HG03108 (cell line): Measurements from ENCODE around the gene PBX1.

Experiments used
- ATAC-seq: cut with Tn5 transposase; IDR thresholded peaks from one replicate; pipeline ENCODE4 v1.9.1; 2021; ENCODE audit warnings: moderate library complexity; ENCODE audit not compliant: unreplicated experiment

The PBX1 gene

DNA sequence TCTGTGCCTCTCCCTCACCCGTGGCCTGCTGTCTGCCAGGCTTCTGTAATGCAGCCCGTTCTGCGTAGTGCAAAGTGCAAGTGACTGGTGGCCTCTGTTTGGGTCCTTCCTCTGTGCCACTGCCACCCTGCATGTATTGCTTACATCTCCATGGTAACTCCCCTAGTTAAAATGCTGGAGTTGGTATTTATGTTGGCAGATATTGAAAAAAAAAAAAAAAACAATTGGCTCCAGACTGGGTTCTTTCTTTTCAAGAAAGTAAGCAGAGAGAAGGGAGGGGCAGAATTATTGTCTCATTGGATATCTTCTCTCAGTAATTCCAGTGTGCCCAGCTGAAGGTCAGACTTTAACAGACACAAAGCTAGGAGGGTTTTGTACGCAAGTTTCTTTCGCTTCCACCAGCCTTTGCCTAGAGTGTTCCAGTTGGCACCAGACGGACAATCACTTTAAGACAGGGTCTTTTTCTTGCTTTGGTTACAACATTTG, 242.3 kb downstream of the PBX1 start:
- no peak for ATAC-seq

DNA sequence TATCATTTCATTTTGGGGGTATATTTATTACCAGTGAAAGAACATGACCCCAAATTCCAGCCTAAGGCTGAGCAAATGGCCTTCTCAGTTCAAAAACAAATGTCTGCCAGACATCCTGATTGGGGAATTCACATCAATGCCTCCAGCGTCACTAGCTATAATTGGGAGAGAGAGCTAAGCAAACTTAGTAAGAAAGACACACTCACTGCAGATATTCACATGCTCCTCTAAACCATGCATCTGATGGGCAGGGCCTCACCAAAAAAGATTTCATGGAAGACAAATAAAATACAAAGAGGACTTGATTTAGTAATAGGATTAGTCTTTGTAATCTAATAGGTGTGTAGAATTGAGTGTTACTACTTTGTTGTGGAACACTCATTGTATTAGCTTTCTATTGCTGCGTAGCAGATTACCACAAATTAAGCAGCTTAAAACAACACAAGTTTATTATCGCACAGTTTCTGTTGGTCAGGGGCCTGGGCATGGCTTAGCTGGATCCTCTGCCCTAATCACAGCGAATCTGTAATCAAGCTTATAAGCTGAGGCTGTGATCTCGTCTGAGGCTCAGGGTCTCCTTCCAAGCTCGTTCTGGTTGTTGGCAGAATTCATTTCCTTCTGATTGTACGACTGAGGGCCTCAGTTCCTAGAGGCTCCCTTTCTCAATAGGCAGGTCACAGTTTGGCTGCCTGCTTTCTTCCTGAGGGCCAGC, 243.0 kb downstream of the PBX1 start:
- no peak for ATAC-seq

DNA sequence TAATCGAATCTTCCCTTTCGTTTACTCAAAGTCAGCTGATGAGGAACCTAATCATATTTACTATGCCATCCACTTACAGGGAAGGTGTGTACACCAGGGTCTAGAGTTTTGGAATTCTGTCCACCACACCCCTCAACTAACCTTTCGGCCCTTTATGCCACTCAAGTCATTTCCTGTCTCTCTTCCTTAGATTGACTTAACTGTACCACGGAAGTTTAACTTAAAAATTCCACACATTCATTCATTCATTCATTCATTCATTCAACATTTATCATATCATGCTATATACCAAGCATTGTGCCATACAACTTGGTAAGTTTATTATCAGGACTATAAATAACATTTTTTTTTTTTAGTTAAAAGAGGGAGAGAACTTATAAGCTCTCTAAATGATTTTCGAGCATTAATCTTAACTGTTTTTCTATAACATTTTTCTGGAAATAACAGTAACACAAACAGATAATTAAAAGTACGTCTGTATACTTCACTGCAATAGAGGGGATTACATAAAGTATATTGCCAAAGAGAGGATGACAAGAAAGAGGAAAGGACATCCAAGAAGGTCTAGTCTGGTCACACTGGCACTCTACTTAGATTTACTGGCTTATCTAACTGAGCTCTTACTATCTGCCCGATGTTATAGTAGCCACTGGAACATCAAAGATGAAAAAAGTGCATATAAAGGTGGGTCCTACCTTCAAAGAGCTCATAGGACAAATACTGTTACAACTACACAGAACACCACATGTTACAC, 243.7 kb downstream of the PBX1 start:
- ATAC-seq, result no peak

DNA sequence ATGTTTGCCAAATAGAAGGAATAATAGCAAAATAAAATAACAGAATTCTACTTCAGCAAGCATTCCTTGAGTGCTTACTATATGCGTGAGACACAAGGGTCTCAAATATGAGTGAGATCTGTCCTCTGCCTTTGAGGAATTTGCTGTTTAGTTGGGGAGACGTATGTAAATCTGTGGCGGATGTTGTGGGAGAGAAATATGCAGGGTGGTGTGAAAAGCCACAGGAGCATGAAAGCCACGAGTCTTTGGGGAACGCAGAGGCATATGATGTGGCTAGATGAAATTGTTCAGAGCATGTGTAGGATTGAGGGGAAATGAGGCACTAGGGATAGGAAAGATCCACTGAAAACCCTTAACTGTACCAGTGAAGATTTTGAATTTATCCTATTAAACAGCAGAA, 244.4 kb downstream of the PBX1 start:
- no peak for ATAC-seq

DNA sequence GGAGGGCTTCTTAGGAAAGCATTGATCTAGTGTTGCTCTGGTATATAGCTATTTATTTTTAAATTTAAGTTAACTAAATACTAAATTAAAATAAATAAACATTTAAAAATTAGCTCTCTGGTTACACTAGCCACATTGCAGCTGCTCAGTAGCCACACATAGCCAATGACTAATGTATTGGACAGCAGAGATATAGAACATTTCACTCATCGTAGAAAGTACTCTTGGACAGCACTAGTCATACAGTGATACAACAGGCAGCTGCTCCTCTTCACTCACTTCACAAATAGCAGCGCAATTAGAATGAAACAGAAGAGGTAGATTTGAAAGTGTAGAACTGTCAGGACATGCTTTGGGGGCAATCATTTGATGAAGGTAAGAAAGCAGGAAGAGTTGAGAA, 245.4 kb downstream of the PBX1 start:
- ATAC-seq, result no peak

DNA sequence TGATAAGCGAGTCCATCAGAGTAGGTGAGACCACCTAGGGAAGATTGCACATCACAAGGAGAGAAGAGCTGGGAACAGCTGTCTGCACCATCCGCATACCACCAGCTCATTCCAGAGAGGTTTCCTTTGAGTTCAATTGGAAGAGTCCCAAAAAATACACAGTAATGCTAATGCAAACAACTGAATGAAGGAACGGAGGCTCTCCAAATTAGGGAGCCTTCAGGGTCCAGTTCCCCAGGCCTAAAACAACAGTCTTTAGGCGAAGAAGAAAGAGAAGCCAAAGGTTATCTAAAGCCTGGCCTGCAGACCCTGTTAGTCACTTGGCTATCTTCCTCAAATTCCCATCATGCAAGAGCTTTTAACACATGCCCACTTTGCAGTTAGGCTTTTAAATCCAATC, 246.4 kb downstream of the PBX1 start:
- ATAC-seq, result no peak

DNA sequence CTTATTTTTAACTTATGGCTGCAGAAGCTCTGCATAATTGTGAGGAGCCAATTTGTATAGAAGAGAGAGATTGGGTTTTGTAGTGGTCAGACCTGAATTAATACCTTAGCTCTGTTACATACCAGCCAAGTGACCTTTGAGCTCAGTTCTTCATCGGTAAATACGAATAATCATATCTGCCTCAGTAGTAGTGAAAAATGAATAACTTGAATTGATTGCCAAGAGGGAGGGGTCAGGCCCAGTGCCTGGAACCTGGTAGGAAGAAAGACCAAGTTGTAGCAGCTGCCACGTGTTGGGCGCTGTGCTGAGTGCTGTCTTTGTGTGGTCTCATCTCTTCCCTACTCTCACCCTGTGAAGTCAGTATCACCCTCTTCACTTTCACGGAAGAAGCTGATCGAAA, 247.5 kb downstream of the PBX1 start:
- ATAC-seq, result no peak

DNA sequence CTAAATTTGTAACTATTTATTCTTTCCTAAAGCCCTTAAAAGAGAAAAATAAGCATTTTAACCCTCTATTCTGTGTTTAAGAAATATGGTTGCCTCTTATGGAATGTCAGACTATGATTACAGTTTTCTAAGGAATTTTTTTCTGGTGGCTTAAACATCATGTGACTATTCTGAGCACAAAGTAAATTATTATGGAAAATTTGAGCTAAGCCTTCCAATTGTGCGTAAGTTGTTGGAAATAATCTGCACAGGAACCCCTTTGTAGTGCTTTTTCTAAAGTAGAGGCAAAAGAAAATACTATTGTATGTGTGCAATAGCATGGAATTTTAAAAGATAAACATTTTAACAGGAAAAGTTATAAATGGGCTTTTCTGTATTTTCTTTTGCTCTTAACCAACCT, 254.8 kb downstream of the PBX1 start:
- no peak for ATAC-seq

DNA sequence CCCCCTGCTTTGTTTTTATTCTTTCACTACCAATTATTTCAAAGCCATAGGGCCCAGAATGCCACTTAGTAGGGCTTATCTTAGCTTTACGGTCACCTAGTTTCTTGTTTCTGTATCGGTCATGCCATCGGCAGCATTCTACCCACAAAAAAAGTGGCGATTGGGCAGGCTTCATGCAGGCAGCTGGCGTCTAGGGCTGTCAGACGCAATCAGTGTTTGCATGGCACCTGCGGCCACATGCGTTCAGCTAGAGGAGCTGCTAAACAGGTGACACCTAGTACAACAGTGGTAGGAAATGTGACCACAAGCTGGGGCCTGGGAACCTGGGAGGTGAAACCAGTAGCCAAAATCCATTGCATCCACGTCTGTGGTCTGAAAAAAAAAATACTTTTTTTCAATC, 262.7 kb downstream of the PBX1 start:
- no peak for ATAC-seq

DNA sequence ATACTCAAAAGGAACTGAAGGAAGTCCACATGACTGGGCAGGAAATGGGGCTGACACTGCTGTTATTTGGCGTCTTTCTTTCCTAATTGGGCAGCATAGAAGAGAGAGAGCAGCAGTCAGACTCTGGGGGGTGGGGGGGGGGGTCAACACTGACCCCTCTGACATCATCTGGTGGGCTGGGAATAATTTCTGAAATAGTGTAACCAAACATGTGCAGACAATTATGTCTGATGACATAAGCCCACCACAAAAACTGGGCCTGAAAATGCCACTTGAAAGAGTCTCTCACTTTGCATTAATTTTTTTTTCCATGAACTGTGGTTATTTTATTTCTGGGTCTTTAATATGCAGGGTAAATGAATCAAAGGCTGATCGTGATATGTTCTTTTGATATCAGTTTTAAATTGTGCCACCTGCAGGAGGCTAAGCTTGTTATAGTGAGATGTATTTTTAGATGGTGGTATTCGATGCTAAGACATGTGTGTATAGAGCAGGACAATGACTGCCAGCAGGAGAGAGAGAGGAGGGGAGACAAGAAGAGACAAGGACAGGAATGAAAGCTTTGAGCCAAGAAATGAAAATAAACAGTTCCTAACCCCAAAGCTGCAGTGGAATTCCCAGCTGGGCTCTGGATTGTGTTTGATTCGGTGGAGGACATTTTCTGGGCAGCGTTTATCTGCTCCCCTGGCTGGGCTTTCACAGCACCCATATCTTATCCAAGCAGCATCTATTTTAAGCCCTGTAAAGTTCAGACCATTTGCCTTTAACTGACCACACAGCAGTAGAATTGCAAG, 264.7 kb downstream of the PBX1 start:
- no peak for ATAC-seq

DNA sequence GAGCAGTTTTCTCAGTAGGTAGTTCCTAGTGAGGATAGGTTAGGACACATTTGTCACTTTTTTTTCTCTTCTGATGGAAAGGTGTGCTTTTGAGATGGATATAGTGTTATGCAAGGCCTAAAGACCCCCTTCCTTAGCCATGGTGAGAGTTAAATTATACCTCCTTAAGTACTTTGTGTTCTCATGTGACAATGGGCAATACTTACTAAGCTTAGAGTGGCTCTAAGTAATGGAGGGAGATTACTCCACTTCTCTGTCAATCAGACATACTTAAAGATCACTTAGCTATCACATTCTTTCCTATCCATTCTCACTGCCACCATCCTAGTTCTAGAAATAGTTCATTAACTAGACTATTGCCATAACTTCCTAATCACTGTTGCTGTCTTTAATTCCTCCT, 265.6 kb downstream of the PBX1 start:
- no peak for ATAC-seq

DNA sequence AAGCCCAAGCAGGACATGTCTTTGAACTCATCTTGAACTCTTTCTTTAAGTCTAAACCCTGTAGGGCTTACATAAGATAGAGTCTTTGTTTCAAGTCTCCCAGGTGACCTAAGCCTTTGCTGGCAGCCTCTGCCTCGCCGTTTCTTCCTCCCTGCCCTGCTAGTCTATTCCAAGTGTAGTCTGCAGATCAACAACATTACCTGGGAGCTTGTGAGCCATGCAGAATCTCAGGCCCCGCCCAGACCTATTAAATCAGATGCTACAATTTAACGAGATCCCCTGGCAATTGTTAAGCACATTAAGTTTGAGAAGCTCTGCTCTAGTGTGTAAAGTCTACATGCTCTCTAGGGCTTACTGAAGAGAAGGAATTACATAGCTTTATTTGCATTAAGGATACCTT, 271.6 kb downstream of the PBX1 start:
- ATAC-seq, result no peak

DNA sequence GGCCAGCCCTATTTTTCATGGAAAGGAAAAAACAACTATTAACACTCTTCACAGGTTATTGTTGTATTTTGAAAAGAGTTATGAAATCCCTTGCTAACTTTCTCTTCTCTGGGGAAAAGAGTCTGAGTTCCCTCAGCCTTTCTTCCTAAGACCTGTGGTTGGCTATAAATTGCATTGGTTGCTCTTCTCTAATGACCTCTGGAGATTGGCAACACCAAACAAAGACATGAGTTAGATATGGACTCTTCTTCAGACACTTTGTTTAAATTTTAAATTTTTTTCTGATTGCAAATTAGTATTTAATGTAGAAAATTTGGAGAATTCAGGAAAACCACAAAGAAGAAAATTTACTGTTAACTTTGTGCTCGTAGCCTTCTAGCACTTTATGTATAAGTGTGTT, 275.7 kb downstream of the PBX1 start:
- ATAC-seq, result no peak

DNA sequence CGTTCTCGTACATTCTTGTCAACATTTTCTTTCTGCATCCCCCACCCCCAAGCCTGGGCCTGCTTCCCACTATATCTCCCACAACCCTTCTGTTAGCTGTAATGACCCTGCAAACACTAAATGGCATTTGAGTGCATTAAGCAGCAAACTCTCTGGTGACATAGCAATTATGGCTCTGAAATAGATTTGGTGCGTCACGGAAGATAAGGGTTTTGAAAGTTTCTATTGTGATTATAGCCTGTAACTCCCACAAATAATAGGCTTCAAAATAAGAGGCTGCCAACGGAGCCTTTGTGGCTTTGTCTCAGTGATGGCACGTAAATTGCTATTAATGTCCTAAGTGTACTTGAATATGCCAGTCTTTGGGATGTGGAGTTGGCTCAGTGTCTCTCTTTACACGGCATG, 277.6 kb downstream of the PBX1 start:
- ATAC-seq, result no peak

DNA sequence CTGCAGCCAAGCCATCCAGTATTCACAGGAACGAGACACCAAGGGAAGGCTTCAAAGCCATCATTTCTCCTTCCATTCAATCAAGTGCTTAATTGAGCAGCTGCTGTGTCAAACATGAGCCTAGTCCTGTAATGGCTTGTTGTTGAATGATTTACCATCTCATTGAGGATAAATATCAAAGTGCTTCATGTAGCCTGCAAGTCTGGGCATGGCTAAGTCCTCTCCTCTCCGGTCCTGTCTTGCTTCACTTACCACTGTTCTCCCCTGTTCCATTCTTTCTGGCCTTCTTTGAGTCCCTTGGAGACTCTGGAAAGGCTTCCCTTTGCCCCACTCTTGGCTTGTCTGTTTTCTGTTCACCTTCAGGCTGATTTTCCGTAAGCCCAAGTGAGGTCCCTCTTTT, 279.8 kb downstream of the PBX1 start:
- no peak for ATAC-seq

DNA sequence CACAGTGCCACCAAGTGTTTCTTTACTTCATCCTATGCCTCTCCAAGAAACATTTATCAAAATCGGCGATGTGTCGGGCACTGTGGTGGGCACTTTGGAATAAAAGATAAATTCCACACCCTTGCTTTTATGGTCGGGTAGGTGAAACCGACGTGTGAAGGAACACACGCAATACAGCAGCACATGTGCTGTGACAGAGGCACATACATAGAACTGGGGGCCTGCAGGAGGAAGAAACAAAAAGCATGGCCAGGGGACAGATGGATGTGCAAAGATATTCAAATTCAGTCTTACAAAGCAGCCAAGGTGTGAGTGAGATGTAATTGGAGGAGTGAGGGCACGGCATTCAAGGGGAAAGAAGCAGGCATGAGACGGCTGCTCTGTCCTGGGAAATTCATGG, 282.0 kb downstream of the PBX1 start:
- ATAC-seq, result no peak

DNA sequence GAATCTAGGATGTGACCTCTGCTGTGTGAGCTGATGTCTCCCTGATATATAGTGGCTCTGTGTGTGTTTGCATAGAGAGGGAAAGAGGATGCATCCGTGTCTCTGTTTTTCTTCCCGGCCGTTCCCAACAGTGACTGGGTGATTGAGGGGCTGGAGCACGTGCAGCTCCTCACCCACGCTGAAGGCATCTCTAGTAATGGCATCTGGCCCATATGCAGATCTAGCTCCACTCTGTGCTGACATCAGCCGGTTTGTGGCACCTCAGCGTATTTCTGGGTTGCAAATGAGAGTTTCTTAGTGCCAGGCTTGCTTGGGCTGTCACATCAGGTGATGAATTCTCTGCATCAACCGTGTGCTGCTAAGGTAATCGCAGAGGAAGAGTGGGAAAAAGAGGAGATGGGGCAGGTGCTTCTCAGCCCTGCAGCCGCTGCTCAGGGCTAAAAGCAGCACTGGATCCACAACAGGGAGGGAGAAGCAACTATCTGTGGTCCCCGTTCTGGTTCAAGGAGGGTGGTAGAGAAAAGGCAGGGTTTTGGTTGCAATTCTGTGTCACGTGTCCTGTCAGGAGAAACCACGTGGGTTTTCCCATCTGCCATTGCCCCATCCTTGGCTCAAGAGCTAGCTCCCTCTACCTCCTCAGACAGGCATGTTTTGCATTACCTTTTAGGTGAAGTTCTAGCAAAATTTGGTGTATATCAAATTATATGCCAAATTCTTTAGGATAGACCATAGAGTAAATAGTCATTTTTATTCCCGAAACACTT, 282.9 kb downstream of the PBX1 start:
- ATAC-seq, result no peak

DNA sequence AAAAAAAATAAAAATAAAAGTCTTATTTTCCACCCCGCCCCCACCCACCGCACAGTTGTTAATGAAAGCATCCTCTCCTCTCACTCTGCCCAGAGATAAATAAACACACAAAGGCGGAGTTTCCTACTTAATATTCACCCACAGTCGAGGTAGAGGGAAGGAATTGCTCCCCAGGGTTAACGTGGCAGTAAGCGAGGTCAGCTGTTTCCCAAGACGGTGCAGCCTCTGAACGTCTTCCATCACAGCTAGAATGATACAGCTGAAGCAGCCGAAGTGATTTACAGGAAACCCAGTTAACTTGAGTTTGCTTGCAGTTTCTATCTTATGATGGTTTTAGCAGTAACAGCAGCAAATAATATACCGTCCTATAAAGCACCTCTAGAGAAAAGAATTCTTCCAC, 283.9 kb downstream of the PBX1 start:
- ATAC-seq, result no peak

DNA sequence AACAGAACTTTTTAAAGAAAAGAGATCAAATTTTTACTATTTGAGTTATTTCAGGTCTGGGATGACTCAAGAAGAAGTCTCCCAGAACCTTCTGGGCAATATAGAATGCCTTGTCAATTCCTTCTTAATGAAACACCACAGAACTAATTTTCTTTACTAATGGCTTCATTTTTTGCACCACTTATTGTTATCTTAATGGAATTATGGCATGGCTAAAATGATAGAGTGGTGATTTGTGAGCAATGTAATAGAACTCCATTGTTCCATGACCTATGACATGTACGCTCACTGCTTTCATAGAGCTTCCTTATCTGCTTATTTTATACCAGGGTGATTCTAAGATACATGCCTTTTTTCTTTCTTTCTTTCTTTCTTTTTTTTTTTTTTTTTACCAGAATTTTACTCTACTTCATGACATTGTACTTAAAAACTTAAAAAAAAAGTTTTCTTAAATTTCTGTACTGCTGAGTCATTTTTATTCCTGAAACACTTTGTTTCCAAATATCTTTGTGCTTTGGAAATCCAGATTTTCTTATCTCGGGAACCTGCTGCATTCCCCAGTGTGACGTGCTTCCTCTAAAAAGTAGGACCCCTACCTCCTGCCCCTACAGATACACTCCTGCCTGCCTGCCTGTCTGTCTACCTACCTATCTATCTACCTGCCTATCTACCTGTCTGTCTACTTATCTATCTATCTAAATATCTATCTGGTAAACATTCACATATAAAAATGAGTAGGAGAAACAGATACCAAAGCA, 284.9 kb downstream of the PBX1 start:
- ATAC-seq, result no peak
